ENCODE results near the gene IFT122. TPM values are rescaled to one million over a fixed set of nuclear protein-coding genes. Genes with fewer than 3 reads are reported as not detected.

The IFT122 gene
- total RNA-seq, 1 experiment from 2014 or later: 35.5 TPM

DNA sequence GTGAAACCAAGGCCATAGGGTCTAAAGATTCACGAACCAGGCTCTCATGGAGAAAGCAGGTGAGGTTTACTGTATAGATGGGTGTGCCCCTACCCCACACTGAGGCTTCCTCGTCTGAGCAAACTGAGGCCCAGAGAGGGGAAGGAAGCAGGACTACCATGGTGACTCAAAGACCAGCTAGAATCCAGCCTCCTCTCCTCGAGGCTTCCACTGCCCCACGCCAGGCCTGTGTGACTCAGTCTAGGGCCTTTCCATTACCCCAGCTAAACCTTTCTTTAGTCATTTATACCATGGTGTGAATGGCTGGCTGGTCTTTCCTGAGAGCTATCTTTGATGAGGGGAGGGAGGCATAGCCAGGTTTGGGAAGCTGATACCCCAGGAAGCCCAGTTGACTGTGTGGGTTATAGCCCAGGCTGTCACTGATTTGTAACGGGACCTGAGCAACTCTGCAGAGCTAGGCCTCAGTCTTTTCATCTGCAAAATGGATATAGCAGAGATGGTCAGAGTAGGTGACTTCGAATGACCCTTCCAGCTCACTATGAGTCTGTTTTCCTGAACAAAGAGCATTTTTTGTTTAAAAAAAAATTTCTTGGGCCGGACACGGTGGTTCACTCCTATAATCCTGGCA, 85.4 kb downstream of the IFT122 start:
- Mint-ChIP-seq H3K27me3 (ENCODE audit: unreplicated experiment) (peaks cover 55% of the 10 kb centered on the region), H3K4me3 (ENCODE audit: low read depth, unreplicated experiment) (no peak overlapping the region), H3K4me1 (ENCODE audit: low read depth, unreplicated experiment) (peaks cover 5% of the 10 kb centered on the region), H3K36me3 (ENCODE audit: insufficient read depth, unreplicated experiment) (no peaks in the 10 kb centered on the region), H3K27ac (ENCODE audit: unreplicated experiment) (no peak overlapping the region), H3K9me3 (ENCODE audit: low read depth, unreplicated experiment) (no peaks in the 10 kb centered on the region)
- no peak for DNase-seq
- CTCF ChIA-PET: interaction anchor here (0.8 kb wide), 1 partner anchor 149 kb away, joined by 3 read pairs; no protein-coding TSS in a partner anchor
- TF ChIP-seq, protein P1, sequence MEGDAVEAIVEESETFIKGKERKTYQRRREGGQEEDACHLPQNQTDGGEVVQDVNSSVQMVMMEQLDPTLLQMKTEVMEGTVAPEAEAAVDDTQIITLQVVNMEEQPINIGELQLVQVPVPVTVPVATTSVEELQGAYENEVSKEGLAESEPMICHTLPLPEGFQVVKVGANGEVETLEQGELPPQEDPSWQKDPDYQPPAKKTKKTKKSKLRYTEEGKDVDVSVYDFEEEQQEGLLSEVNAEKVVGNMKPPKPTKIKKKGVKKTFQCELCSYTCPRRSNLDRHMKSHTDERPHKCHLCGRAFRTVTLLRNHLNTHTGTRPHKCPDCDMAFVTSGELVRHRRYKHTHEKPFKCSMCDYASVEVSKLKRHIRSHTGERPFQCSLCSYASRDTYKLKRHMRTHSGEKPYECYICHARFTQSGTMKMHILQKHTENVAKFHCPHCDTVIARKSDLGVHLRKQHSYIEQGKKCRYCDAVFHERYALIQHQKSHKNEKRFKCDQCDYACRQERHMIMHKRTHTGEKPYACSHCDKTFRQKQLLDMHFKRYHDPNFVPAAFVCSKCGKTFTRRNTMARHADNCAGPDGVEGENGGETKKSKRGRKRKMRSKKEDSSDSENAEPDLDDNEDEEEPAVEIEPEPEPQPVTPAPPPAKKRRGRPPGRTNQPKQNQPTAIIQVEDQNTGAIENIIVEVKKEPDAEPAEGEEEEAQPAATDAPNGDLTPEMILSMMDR (IDR thresholded peaks at IDR 0.05; ENCODE audit: unreplicated experiment): no peak
- no TSS peak for BruUV-seq (replicated peaks)
- intact Hi-C loops (cut with micrococcal nuclease; ENCODE audit: unreplicated experiment): no loop called here

- no peaks in the 10 kb centered on the region for H3K36me3 Mint-ChIP-seq (ENCODE audit: insufficient read depth, unreplicated experiment)
- no peaks in the 10 kb centered on the region for H3K9me3 Mint-ChIP-seq (ENCODE audit: low read depth, unreplicated experiment)
- BruUV-seq (replicated peaks): no TSS peak
- DNase-seq: no peak
- peaks cover 63% of the 10 kb centered on the region for H3K27me3 Mint-ChIP-seq (ENCODE audit: unreplicated experiment)
- peaks cover 8% of the 10 kb centered on the region for H3K4me1 Mint-ChIP-seq (ENCODE audit: low read depth, unreplicated experiment)
- H3K27ac Mint-ChIP-seq (ENCODE audit: unreplicated experiment): no peak overlapping the region
- no peak overlapping the region for H3K4me3 Mint-ChIP-seq (ENCODE audit: low read depth, unreplicated experiment)
- intact Hi-C loops (cut with micrococcal nuclease; ENCODE audit: unreplicated experiment): no loop called here
- CTCF ChIA-PET: no interaction called here
- TF ChIP-seq, protein P1 (IDR thresholded peaks at IDR 0.05; ENCODE audit: unreplicated experiment): no peak
Measured at GRCh38 chr3:129526121-129526900, 86.3 kb downstream of the IFT122 start.

GRCh38 chr3:129527262-129527661, 87.2 kb downstream of the IFT122 start:
- H3K4me1 Mint-ChIP-seq (ENCODE audit: low read depth, unreplicated experiment): peaks cover 8% of the 10 kb centered on the region
- CTCF ChIA-PET: no interaction called here
- no peak overlapping the region for H3K27ac Mint-ChIP-seq (ENCODE audit: unreplicated experiment)
- DNase-seq: no peak
- BruUV-seq (replicated peaks): no TSS peak
- peaks cover 73% of the 10 kb centered on the region for H3K27me3 Mint-ChIP-seq (ENCODE audit: unreplicated experiment)
- no peaks in the 10 kb centered on the region for H3K36me3 Mint-ChIP-seq (ENCODE audit: insufficient read depth, unreplicated experiment)
- H3K4me3 Mint-ChIP-seq (ENCODE audit: low read depth, unreplicated experiment): no peak overlapping the region
- no peaks in the 10 kb centered on the region for H3K9me3 Mint-ChIP-seq (ENCODE audit: low read depth, unreplicated experiment)
- TF ChIP-seq, protein P1 (IDR thresholded peaks at IDR 0.05; ENCODE audit: unreplicated experiment): no peak
- intact Hi-C loops (cut with micrococcal nuclease; ENCODE audit: unreplicated experiment): no loop called here

GRCh38 chr3:129528589-129529100, 88.6 kb downstream of the IFT122 start, which contains the start of gene RHO:
TSS of gene RHO (plus strand) at chr3:129528639. CDS start at chr3:129528734, 95 bp downstream.
- CTCF ChIA-PET: no interaction called here
- BruUV-seq (replicated peaks): no TSS peak
- peaks cover 62% of the 10 kb centered on the region for H3K27me3 Mint-ChIP-seq (ENCODE audit: unreplicated experiment)
- H3K27ac Mint-ChIP-seq (ENCODE audit: unreplicated experiment): no peak within 1 kb of the TSS
- TF ChIP-seq, protein P1 (IDR thresholded peaks at IDR 0.05; ENCODE audit: unreplicated experiment): no peak
- no peak for DNase-seq
- no peak within 1 kb of the TSS for H3K4me3 Mint-ChIP-seq (ENCODE audit: low read depth, unreplicated experiment)
- no peaks in the 10 kb centered on the region for H3K36me3 Mint-ChIP-seq (ENCODE audit: insufficient read depth, unreplicated experiment)
- no peaks in the 10 kb centered on the region for H3K9me3 Mint-ChIP-seq (ENCODE audit: low read depth, unreplicated experiment)
- intact Hi-C loops (cut with micrococcal nuclease; ENCODE audit: unreplicated experiment): no loop called here
- H3K4me1 Mint-ChIP-seq (ENCODE audit: low read depth, unreplicated experiment): peaks cover 8% of the 10 kb centered on the region

Measured in Calu3 (cell line).